Fibroblast of gingiva (primary cell): ENCODE data around the gene RIPPLY2.

Source experiments
- DNase-seq: peaks from one replicate; pipeline ENCODE4 v3.0.0-alpha.2; 2011; ENCODE audit warnings: low read depth

Gene RIPPLY2

DNA sequence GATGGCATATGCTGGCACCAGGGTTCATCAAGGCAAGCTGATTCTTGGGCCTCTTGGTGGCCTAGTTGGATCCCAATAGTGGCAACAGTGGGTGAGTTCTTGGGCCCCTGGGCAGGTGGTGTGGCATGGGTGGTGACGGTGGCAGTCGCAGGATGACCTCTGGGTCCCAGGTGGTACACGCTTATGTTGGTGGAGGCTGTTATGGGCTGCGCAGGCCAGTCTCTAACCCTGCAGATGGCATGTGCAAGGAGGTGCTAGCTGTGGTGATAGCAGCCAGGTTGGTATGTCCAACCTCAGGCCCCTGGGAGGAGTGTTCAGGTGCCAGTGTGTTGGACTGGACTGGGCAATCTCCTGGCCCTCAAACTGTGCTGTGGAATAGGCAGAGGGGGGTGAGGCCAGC lies 52.5 kb downstream of the RIPPLY2 start:
- no peak for DNase-seq
